ENCODE measurements around the gene TLE3. TPM values are rescaled to one million over a fixed set of nuclear protein-coding genes. Genes with fewer than 3 reads are reported as not detected.

Gene TLE3
- total RNA-seq, 4 donors from 2014 or later: 130 to 176 (median 140) TPM

DNA sequence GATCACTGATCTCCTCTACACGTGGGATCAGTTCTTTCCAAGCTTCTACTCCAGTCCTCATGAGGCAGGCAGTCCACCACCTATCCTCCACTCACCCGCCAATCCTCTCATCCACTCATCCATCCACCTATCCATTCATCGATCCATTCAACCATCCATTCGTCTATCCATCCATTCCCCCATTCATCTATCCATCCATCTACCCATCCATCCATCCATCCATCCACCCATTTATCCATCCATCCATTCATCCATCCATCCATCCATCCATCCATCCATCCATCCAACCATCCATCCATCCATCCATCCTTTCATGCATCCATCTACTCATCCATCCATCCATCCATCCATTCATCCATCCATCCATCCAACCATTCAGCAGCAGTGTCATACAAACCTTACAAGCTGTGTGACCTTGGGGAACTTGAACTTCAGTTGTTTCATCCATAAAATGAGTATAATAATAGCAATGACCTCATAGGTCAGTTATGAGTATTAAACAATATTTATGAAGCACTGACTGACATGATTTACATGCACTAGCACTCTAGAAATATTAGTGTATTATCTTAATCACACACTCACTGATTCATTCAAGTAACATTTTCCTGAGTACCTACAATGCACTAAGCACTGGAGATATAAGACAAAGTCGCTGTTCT is 55.0 kb downstream of the TLE3 start:
- TF ChIP-seq, protein P1, sequence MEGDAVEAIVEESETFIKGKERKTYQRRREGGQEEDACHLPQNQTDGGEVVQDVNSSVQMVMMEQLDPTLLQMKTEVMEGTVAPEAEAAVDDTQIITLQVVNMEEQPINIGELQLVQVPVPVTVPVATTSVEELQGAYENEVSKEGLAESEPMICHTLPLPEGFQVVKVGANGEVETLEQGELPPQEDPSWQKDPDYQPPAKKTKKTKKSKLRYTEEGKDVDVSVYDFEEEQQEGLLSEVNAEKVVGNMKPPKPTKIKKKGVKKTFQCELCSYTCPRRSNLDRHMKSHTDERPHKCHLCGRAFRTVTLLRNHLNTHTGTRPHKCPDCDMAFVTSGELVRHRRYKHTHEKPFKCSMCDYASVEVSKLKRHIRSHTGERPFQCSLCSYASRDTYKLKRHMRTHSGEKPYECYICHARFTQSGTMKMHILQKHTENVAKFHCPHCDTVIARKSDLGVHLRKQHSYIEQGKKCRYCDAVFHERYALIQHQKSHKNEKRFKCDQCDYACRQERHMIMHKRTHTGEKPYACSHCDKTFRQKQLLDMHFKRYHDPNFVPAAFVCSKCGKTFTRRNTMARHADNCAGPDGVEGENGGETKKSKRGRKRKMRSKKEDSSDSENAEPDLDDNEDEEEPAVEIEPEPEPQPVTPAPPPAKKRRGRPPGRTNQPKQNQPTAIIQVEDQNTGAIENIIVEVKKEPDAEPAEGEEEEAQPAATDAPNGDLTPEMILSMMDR (IDR thresholded peaks at IDR 0.05): no peak
- no peak for TF ChIP-seq POLR2A (IDR thresholded peaks at IDR 0.05)
- no peak overlapping the region for H3K27ac ChIP-seq
- peaks cover 0 to 5% (median 0%) of the 10 kb centered on the region in 3 donors for H3K36me3 ChIP-seq
- H3K4me3 ChIP-seq: no peak overlapping the region
- no peaks in the 10 kb centered on the region for H3K9me3 ChIP-seq
- H3K4me1 ChIP-seq: no peaks in the 10 kb centered on the region
- no peaks in the 10 kb centered on the region for H3K27me3 ChIP-seq
- DNase-seq: no peak

DNA sequence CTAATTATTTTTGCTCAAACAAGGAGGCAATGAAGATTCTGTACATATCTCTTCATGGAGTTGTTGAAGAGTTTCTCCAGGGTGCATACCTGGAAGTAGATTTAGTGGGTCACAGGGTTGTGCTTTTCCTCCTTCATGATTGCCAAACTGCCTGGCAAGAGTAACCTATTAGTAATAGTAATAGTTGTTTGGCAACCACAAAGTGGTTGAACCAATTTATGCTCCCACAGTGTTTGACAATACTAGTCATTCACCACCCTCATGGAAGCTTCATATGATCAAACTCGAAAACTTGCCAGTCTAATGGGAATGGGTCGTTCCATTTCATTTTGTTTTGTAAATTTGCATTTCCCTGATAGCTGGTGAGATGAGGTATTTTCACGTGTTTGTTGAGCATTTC is 57.8 kb downstream of the TLE3 start:
- DNase-seq: no peak
- TF ChIP-seq, protein P1 (IDR thresholded peaks at IDR 0.05): no peak
- no peak for TF ChIP-seq POLR2A (IDR thresholded peaks at IDR 0.05)
- Histone ChIP-seq H3K9me3 (no peaks in the 10 kb centered on the region), H3K36me3 (no peaks in the 10 kb centered on the region), H3K4me3 (no peak overlapping the region), H3K27ac (no peak overlapping the region), H3K27me3 (no peaks in the 10 kb centered on the region), H3K4me1 (peaks cover 0 to 5% (median 0%) of the 10 kb centered on the region in 4 donors)

GRCh38 chr15:70038730-70039392 is 58.9 kb downstream of the TLE3 start:
- H3K27ac ChIP-seq: no peak overlapping the region

DNA sequence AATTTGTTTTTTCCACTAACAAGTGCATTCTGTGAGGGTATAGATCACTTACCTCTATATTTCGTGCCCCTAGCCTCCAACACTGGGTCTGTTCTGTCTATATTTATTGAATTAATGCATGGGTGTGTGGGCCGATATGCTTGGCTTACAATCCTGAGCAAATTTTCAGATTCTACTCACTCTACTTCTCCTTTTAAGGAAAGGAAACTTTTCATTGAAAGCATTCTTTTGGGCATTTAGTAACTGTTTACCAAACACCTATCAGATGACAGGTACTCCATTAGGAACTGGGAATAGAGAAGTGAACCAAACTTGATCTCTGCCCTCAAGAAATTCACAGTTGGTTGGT is 60.5 kb downstream of the TLE3 start:
- TF ChIP-seq, protein P1 (IDR thresholded peaks at IDR 0.05): no peak
- no peak for TF ChIP-seq POLR2A (IDR thresholded peaks at IDR 0.05)
- peaks cover 0 to 10% (median 3%) of the 10 kb centered on the region in 4 donors for H3K4me1 ChIP-seq
- H3K9me3 ChIP-seq: no peaks in the 10 kb centered on the region
- peak in 1 of 3 donors; percentile 6 for DNase-seq
- H3K27me3 ChIP-seq: no peaks in the 10 kb centered on the region
- no peak overlapping the region for H3K4me3 ChIP-seq
- H3K36me3 ChIP-seq: no peaks in the 10 kb centered on the region
- peak overlapping the region in 1 of 4 donors; percentile 72 for H3K27ac ChIP-seq

More at GRCh38 chr15:70038730-70039392, 58.9 kb downstream of the TLE3 start:
- H3K9me3 ChIP-seq: no peaks in the 10 kb centered on the region
- H3K4me1 ChIP-seq: peaks cover 0 to 5% (median under 1%) of the 10 kb centered on the region in 4 donors
- no peak for TF ChIP-seq POLR2A (IDR thresholded peaks at IDR 0.05)
- TF ChIP-seq, protein P1 (IDR thresholded peaks at IDR 0.05): no peak
- H3K27me3 ChIP-seq: no peaks in the 10 kb centered on the region
- no peaks in the 10 kb centered on the region for H3K36me3 ChIP-seq
- DNase-seq: peak in 2 of 3 donors; percentile 4 to 36
- no peak overlapping the region for H3K4me3 ChIP-seq

- Histone ChIP-seq H3K9me3 (no peaks in the 10 kb centered on the region), H3K4me3 (no peak overlapping the region), H3K4me1 (peaks cover 0 to 10% (median 3%) of the 10 kb centered on the region in 4 donors), H3K27ac (peak overlapping the region in 1 of 4 donors; percentile 72), H3K36me3 (no peaks in the 10 kb centered on the region), H3K27me3 (no peaks in the 10 kb centered on the region)
- no peak for TF ChIP-seq POLR2A (IDR thresholded peaks at IDR 0.05)
- TF ChIP-seq, protein P1 (IDR thresholded peaks at IDR 0.05): no peak
- DNase-seq: peak; percentile 49 to 90 (median 82)
These were observed 61.0 kb downstream of the TLE3 start for GRCh38 chr15:70036585-70037291.

All from Peyer's patch (tissue), 4 donors.